K562 (cell line): ENCODE measurements around the gene CCL16. TPM values are rescaled to one million over a fixed set of nuclear protein-coding genes. Genes with fewer than 3 reads are reported as not detected.

ENCODE experiments used
- ARNT ChIP-seq, 2 experiments: fragments of 450-650 bp; IDR thresholded peaks; 2 replicates each; pipeline ENCODE4 v1.6.1; 2016; ENCODE audit warnings: mild to moderate bottlenecking in 1 of 2
- CXXC5 ChIP-seq: fragments of 250-450 bp; sonication (Bioruptor Pico); IDR thresholded peaks from 2 replicates; pipeline ENCODE4 v1.8.0; 2022; ENCODE audit warnings: inconsistent platforms, mild to moderate bottlenecking, moderate library complexity
- DNMT1 ChIP-seq: fragments of 450-650 bp; IDR thresholded peaks from 2 replicates; pipeline ENCODE4 v1.6.1; 2016; ENCODE audit warnings: antibody characterized with exemption, mild to moderate bottlenecking
- HMG20B ChIP-seq: fragments of 250-450 bp; sonication (Bioruptor Pico); IDR thresholded peaks from 2 replicates; pipeline ENCODE4 v1.5.0; 2021; ENCODE audit warnings: mild to moderate bottlenecking
- L3MBTL2 ChIP-seq: fragments of 450-650 bp; IDR thresholded peaks from 2 replicates; pipeline ENCODE4 v1.6.1; 2016; ENCODE audit warnings: mild to moderate bottlenecking, moderate library complexity
- MYBL2 ChIP-seq, 2 experiments: fragments of 450-650 bp in 1 of 2; sonication (generic) in 1 of 2; formaldehyde crosslinking in 1 of 2; IDR thresholded peaks; 2 replicates each; pipeline versions ENCODE4 v1.6.1 to v1.8.1; 2017 to 2022; ENCODE audit warnings: borderline replicate concordance in 1 of 2, inconsistent platforms in 1 of 2, low read depth in 1 of 2, mild to moderate bottlenecking in 1 of 2, missing genetic modification reagents in 1 of 2, moderate library complexity in 1 of 2
- NR1H2 ChIP-seq: sonication (generic); formaldehyde crosslinking; IDR thresholded peaks from 2 replicates; pipeline ENCODE4 v1.4.0; 2020; ENCODE audit warnings: mild to moderate bottlenecking, missing genetic modification reagents
- RAD21 ChIP-seq, 2 experiments: fragments of 250-450 bp in 1 of 2; fragments of 450-650 bp in 1 of 2; sonication (Bioruptor Pico) in 1 of 2; formaldehyde crosslinking in 1 of 2; IDR thresholded peaks in 1 of 2; conservative IDR thresholded peaks in 1 of 2; 2 replicates each; pipeline versions ENCODE4 v1.4.0 to v1.8.0; 2020 to 2022; ENCODE audit warnings: mild to moderate bottlenecking in 2 of 2, moderate library complexity in 1 of 2
- WHSC1 ChIP-seq: IDR thresholded peaks from one replicate; pipeline ENCODE4 v1.6.1; 2012; ENCODE audit warnings: low read length, control low read depth, inconsistent platforms
- ZSCAN32 ChIP-seq: fragments of 450-650 bp; formaldehyde crosslinking; IDR thresholded peaks from 2 replicates; pipeline ENCODE4 v1.4.0; 2020; ENCODE audit warnings: mild to moderate bottlenecking, moderate library complexity
- polyA plus RNA-seq, 8 experiments: library from polyadenylated mRNA; depleted of rRNA in 4 of 8; stranded (reverse) in 5 of 8; unstranded in 3 of 8; fragments of >200 nt; fragmentation: Nextera tagmentation in 2 of 8; fragmentation: Illumina TruSeq in 1 of 8; extraction: Ambion mirVana in 2 of 8; extraction: Trizol in 1 of 8; gene quantifications; 2 replicates each; pipeline versions ENCODE4 v1.2.1 to v1.2.3, GENCODE V29; 2011 to 2014; ENCODE audit warnings: inconsistent platforms in 1 of 8, missing spikeins in 1 of 8
- total RNA-seq, 7 experiments: library from RNA; depleted of rRNA in 6 of 7; stranded (reverse); fragments of >200 nt in 6 of 7; fragmentation: Illumina TruSeq in 2 of 7; extraction: Trizol in 2 of 7; gene quantifications; 2 replicates each; pipeline versions ENCODE4 v1.2.1 to v1.2.3, GENCODE V29; 2011 to 2021; ENCODE audit warnings: low replicate concordance in 1 of 7
- TF ChIP-seq, protein P1 (sequence below): sonication (generic); formaldehyde crosslinking; IDR thresholded peaks from 2 replicates; pipeline ENCODE4 v1.8.0; 2022; ENCODE audit warnings: mild to moderate bottlenecking, missing genetic modification reagents
- TF ChIP-seq, protein P2 (sequence below): sonication (generic); formaldehyde crosslinking; IDR thresholded peaks from 2 replicates; pipeline ENCODE4 v1.8.0; 2022; ENCODE audit warnings: missing genetic modification reagents, mild to moderate bottlenecking, moderate library complexity, borderline replicate concordance

The CCL16 gene
- total and polyA plus RNA-seq, 9 of the 15 experiments (the other 6 are each of a cell fraction or from before 2014, with no cell fraction given) = not detected

DNA sequence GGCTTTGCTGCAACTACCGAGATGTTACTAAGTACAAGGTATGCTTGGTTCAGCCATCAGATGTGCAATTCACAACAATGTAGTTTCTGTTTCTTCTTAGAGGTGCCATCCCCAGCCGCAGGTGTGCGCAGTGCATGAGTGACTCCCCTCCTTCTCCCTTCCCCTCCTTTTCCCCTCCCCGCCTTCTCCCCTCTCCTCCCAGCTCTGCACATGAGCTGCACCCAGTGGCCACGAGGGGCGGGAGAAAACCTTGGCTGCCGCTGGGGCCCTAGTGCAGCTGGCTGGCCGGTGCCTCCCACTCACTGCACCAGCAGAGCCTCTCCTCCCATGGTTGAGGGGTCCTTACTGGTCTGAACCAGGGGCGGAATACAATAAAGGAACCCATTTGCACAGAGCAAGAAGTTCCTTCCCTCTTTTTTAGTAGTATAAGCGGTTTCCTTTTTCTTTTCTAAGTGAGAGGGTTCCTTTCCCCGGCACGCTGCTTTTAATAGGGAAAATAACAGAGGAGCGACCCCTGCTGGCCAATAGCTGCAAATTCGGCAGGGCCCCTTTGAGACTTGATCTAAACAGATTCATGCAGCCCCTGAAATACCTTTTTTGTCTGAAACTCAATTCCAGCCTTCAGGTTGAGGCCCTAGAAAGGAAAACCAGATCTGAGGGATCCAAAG lies 27.8 kb upstream of the CCL16 start (continued):
- TF ChIP-seq MYBL2 (IDR thresholded peaks at IDR 0.05; ENCODE audit: low read depth) (no peak), MYBL2 (CRISPR knock-in tag; IDR thresholded peaks at IDR 0.05; ENCODE audit: borderline replicate concordance) (no peak), DNMT1 (no peak), HMG20B (CRISPR knock-in tag) (no peak), ARNT (IDR thresholded peaks at IDR 0.05) (no peak), WHSC1 (no peak), CXXC5 (0 out of 2 replicates have a peak, but pooled peaks have one; percentile 11), NR1H2 (CRISPR knock-in tag) (no peak), L3MBTL2 (peak; percentile 58; the same call in 1 of the 2 replicates), RAD21 (CRISPR knock-in tag; conservative IDR thresholded peaks at IDR 0.05 in 1 of 2, IDR thresholded peaks at IDR 0.05 in 1 of 2) (peak in 1 of 2 experiments; percentile 60; a peak in 2 of 4 replicates), ZSCAN32 (CRISPR knock-in tag) (no peak)
- TF ChIP-seq, protein P1, sequence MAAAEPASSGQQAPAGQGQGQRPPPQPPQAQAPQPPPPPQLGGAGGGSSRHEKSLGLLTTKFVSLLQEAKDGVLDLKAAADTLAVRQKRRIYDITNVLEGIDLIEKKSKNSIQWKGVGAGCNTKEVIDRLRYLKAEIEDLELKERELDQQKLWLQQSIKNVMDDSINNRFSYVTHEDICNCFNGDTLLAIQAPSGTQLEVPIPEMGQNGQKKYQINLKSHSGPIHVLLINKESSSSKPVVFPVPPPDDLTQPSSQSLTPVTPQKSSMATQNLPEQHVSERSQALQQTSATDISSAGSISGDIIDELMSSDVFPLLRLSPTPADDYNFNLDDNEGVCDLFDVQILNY (CRISPR knock-in tag) = no peak
- TF ChIP-seq, protein P2, sequence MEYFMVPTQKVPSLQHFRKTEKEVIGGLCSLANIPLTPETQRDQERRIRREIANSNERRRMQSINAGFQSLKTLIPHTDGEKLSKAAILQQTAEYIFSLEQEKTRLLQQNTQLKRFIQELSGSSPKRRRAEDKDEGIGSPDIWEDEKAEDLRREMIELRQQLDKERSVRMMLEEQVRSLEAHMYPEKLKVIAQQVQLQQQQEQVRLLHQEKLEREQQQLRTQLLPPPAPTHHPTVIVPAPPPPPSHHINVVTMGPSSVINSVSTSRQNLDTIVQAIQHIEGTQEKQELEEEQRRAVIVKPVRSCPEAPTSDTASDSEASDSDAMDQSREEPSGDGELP (CRISPR knock-in tag) = peak; percentile 67; the same call in 1 of the 2 replicates
